ENCODE measurements around the gene MAP3K12. TPM values are rescaled to one million over a fixed set of nuclear protein-coding genes. Genes with fewer than 3 reads are reported as not detected.

The MAP3K12 gene
- total and polyA plus RNA-seq, 12 donors: 2.9 to 19.4 (median 4.8) TPM

DNA sequence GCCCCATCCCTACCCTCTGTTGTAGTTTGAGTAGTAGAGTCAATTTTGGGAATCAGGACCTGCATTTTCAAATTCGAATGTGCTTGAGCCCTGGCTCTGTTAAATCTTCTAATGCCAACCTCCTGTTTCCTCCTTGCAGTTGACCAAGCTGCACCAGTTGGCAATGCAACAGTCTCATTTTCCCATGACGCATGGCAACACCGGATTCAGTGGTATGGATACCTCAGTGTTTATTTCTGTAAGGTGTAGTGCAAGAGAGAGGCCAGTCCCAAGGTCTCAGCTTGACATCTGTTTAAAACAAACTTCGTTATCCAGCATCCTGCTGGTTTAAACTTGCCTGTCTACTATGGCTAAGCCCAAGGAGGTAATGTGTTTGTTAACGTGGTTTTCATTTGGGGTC is 32.2 kb downstream of the MAP3K12 start:
- ATAC-seq (peak in 1 of 8 donors; percentile 37), DNase-seq (no peak)
- 59 to 61% methylated on average over 5 of the region's 5 CpGs for WGBS, 2 donors
- Histone ChIP-seq H3K27me3 (no peaks in the 10 kb centered on the region), H3K9me3 (no peaks in the 10 kb centered on the region), H3K36me3 (peaks cover 10 to 100% (median 98%) of the 10 kb centered on the region in 9 donors), H3K4me1 (peaks cover 3 to 92% (median 58%) of the 10 kb centered on the region in 9 donors), H3K27ac (peak overlapping the region in 2 of 10 donors; percentile 50 to 57), H3K4me3 (no peak overlapping the region)
- TF ChIP-seq, protein P1, sequence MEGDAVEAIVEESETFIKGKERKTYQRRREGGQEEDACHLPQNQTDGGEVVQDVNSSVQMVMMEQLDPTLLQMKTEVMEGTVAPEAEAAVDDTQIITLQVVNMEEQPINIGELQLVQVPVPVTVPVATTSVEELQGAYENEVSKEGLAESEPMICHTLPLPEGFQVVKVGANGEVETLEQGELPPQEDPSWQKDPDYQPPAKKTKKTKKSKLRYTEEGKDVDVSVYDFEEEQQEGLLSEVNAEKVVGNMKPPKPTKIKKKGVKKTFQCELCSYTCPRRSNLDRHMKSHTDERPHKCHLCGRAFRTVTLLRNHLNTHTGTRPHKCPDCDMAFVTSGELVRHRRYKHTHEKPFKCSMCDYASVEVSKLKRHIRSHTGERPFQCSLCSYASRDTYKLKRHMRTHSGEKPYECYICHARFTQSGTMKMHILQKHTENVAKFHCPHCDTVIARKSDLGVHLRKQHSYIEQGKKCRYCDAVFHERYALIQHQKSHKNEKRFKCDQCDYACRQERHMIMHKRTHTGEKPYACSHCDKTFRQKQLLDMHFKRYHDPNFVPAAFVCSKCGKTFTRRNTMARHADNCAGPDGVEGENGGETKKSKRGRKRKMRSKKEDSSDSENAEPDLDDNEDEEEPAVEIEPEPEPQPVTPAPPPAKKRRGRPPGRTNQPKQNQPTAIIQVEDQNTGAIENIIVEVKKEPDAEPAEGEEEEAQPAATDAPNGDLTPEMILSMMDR (IDR thresholded peaks at IDR 0.05): no peak
- intact Hi-C loops (cut with DNase I): no loop called here

DNA sequence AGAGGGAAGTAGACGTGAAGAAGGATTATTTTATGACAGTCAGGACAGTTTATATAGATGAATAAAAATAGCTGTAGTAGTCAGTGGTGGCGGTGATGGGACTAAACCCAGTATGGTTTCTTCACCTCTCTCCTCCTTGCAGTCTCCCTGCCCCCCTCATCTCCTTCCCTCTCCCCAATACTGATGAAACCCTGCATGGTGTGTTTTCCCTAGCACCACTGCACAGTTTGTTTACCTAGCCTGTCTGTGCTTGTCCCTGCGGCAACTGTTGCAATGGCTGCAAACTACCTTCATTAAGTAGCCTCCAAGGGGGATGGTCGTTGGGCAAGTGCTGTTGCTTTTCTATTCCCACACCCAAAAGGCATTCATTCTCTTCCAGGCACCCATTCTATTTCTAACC is 32.6 kb downstream of the MAP3K12 start:
- ATAC-seq: peak in 3 of 8 donors; percentile 13 to 14 (median 14)
- H3K4me3 ChIP-seq: no peak overlapping the region
- H3K27ac ChIP-seq: peak overlapping the region in 3 of 10 donors; percentile 26 to 57 (median 50)

DNA sequence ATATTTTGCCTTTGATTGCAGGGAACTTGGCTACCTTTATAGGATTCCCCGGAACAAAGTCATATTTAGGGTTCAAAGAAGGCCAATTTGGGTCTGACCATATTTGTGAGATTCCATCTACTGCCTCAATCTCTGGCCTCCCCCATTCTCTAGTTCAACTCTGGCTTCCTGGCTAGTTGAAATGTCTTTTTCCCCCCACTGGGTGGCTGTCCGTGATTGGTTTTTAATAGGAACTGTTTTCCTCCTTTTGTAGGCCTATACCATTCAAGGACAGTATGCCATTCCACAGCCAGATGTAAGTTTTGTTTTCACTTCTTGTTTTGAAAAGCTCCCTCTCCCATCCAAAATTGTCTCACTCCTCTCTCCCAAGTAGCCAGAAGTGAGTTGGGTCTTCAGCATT is 33.6 kb downstream of the MAP3K12 start:
- TF ChIP-seq, protein P1 (IDR thresholded peaks at IDR 0.05): peak in 1 of 9 donors; percentile 12
- H3K27ac ChIP-seq: peak overlapping the region in 8 of 10 donors; percentile 3 to 57 (median 26)

More for the DNA sequence above, 32.6 kb downstream of the MAP3K12 start:
- TF ChIP-seq, protein P1 (IDR thresholded peaks at IDR 0.05): no peak
- intact Hi-C loops (cut with DNase I): no loop called here
- Histone ChIP-seq H3K27me3 (no peaks in the 10 kb centered on the region), H3K9me3 (no peaks in the 10 kb centered on the region), H3K36me3 (peaks cover 11 to 100% (median 100%) of the 10 kb centered on the region in 9 donors), H3K4me1 (peaks cover 4 to 92% (median 60%) of the 10 kb centered on the region in 9 donors)
- no peak for DNase-seq
- WGBS, 2 donors: 57 to 64% methylated on average over 4 of the region's 4 CpGs

DNA sequence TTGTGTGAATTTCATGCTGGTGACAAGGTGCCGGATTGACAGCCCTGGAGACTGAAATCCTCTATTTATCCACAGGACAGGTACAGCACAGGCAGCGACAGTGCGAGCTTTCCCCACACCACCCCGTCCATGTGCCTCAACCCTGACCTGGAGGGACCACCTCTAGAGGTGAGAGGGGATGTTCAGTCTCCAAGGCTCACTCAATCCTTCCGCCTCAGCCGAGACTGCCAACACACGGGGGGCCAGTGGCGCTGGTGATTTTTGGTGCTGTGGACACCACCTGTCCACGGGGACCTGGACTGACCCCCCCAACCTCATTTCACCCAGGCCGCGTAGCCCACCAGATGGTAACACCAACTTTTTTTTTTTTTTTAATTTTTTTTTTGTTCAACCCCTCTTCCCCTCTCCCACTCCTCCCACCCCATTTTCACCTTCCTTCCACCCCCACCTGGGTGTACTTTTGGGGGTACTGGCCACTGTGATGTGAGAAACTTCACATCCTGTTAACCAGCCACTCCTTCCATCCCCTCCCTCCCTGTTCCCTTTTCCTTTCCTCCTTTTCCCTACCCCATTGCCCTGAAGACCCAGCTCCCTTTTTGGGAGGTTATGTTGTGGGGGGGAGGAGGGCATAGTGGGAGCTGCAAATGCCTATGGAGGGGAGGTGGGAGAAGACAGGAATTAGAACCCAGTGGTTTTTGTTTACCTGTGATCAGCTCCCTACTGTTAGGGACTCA is 34.4 kb downstream of the MAP3K12 start:
- DNase-seq (no peak), ATAC-seq (no peak)
- Histone ChIP-seq H3K4me3 (no peak overlapping the region), H3K27ac (peak overlapping the region in 7 of 10 donors; percentile 17 to 57 (median 41)), H3K27me3 (no peaks in the 10 kb centered on the region), H3K36me3 (peaks cover 22 to 100% (median 100%) of the 10 kb centered on the region in 9 donors), H3K9me3 (no peaks in the 10 kb centered on the region), H3K4me1 (peaks cover 6 to 94% (median 68%) of the 10 kb centered on the region in 9 donors)
- TF ChIP-seq, protein P1 (IDR thresholded peaks at IDR 0.05): no peak
- intact Hi-C loops (cut with DNase I): no loop called here
- 84 to 87% methylated on average over 11 of the region's 11 CpGs for WGBS, 2 donors

More for the DNA sequence above, 33.6 kb downstream of the MAP3K12 start:
- Histone ChIP-seq H3K4me3 (no peak overlapping the region), H3K27me3 (no peaks in the 10 kb centered on the region), H3K36me3 (peaks cover 16 to 100% (median 100%) of the 10 kb centered on the region in 9 donors), H3K4me1 (peaks cover 6 to 94% (median 61%) of the 10 kb centered on the region in 9 donors), H3K9me3 (no peaks in the 10 kb centered on the region)
- intact Hi-C loops (cut with DNase I): no loop called here
- WGBS, 2 donors: 49 to 54% methylated on average over 2 of the region's 2 CpGs
- DNase-seq: no peak
- no peak for ATAC-seq

Data from heart right ventricle (tissue), 16 donors.